H9 (cell line): ENCODE measurements around the gene ROPN1. TPM values are rescaled to one million over a fixed set of nuclear protein-coding genes. Genes with fewer than 3 reads are reported as not detected.

Experiments
- DNase-seq: peaks from one replicate; pipeline ENCODE4 v3.0.0-alpha.2; 2017
- H2AFZ ChIP-seq: one replicate; pipeline ENCODE4 v1.6.1; 2013; ENCODE audit warnings: mild to moderate bottlenecking, low read length, control low read depth, moderate library complexity
- H2AK5ac ChIP-seq: 2 replicates; pipeline ENCODE4 v1.6.1; 2013; ENCODE audit warnings: low read length, control low read depth, mixed read lengths; ENCODE audit not compliant: insufficient read length
- H2BK120ac ChIP-seq: one replicate; pipeline ENCODE4 v1.6.1; 2013; ENCODE audit warnings: low read depth, mild to moderate bottlenecking, low read length, control low read depth, inconsistent platforms; ENCODE audit not compliant: poor library complexity, severe bottlenecking
- H2BK12ac ChIP-seq: 2 replicates; pipeline ENCODE4 v1.6.1; 2013; ENCODE audit warnings: low read length, control low read depth, mixed read lengths, low read depth; ENCODE audit not compliant: insufficient read length
- H2BK15ac ChIP-seq: 2 replicates; pipeline ENCODE4 v1.6.1; 2013; ENCODE audit warnings: low read depth, low read length, control low read depth
- H2BK20ac ChIP-seq: one replicate; pipeline ENCODE4 v1.6.1; 2013; ENCODE audit warnings: low read depth, mild to moderate bottlenecking, low read length, control low read depth, inconsistent platforms; ENCODE audit not compliant: poor library complexity, severe bottlenecking
- H2BK5ac ChIP-seq: 2 replicates; pipeline ENCODE4 v1.6.1; 2013; ENCODE audit warnings: low read length, control low read depth, mixed read lengths; ENCODE audit not compliant: insufficient read length
- H3K14ac ChIP-seq: 2 replicates; pipeline ENCODE4 v1.6.1; 2013; ENCODE audit warnings: low read length, control low read depth; ENCODE audit not compliant: insufficient read depth
- H3K18ac ChIP-seq: 2 replicates; pipeline ENCODE4 v1.6.1; 2013; ENCODE audit warnings: low read depth, mild to moderate bottlenecking, mixed read lengths, low read length, control low read depth; ENCODE audit not compliant: insufficient read length
- H3K23ac ChIP-seq: 2 replicates; pipeline ENCODE4 v1.6.1; 2013; ENCODE audit warnings: low read length, control low read depth, mixed read lengths, low read depth; ENCODE audit not compliant: insufficient read length
- H3K23me2 ChIP-seq: 2 replicates; pipeline ENCODE4 v1.6.1; 2013; ENCODE audit warnings: low read depth, mild to moderate bottlenecking, mixed read lengths, low read length, control low read depth; ENCODE audit not compliant: insufficient read length, poor library complexity, severe bottlenecking
- H3K27ac ChIP-seq: 2 replicates; pipeline ENCODE4 v1.5.1; 2013; ENCODE audit warnings: low read length, control low read depth, mixed read lengths, low read depth; ENCODE audit not compliant: insufficient read length
- H3K27me3 ChIP-seq: 2 replicates; pipeline ENCODE4 v1.6.1; 2013; ENCODE audit warnings: low read length, control low read depth, inconsistent platforms; ENCODE audit not compliant: insufficient read depth
- H3K4ac ChIP-seq: 2 replicates; pipeline ENCODE4 v1.6.1; 2013; ENCODE audit warnings: low read depth, mild to moderate bottlenecking, control low read depth, inconsistent platforms, low read length, moderate library complexity
- H3K4me1 ChIP-seq: 2 replicates; pipeline ENCODE4 v1.6.1; 2013; ENCODE audit warnings: low read length, control low read depth, inconsistent platforms; ENCODE audit not compliant: insufficient read depth
- H3K4me2 ChIP-seq: 2 replicates; pipeline ENCODE4 v1.6.1; 2013; ENCODE audit warnings: low read length, control low read depth, mixed read lengths; ENCODE audit not compliant: insufficient read length, insufficient read depth
- H3K56ac ChIP-seq: 2 replicates; pipeline ENCODE4 v1.6.1; 2013; ENCODE audit warnings: low read depth, mild to moderate bottlenecking, mixed read lengths, low read length, control low read depth; ENCODE audit not compliant: insufficient read length
- H3K79me1 ChIP-seq: 2 replicates; pipeline ENCODE4 v1.6.1; 2013; ENCODE audit warnings: low read depth, mild to moderate bottlenecking, moderate library complexity, low read length, control low read depth, inconsistent platforms; ENCODE audit not compliant: insufficient read depth, poor library complexity, severe bottlenecking
- H3K79me2 ChIP-seq: 2 replicates; pipeline ENCODE4 v1.6.1; 2013; ENCODE audit warnings: low read length, control low read depth, inconsistent platforms; ENCODE audit not compliant: insufficient read depth
- H3K9ac ChIP-seq: 2 replicates; pipeline ENCODE4 v1.6.1; 2013; ENCODE audit warnings: low read length, control low read depth, mixed read lengths; ENCODE audit not compliant: insufficient read length; ENCODE audit errors: extremely low read depth
- H3K9me3 ChIP-seq: one replicate; pipeline ENCODE4 v1.6.1; 2013; ENCODE audit warnings: low read depth, low read length, inconsistent platforms; ENCODE audit not compliant: control insufficient read depth
- H3T11ph ChIP-seq: one replicate; pipeline ENCODE4 v1.6.1; 2013; ENCODE audit warnings: mild to moderate bottlenecking, low read length, control low read depth, inconsistent platforms
- H4K20me1 ChIP-seq: one replicate; pipeline ENCODE4 v1.6.1; 2013; ENCODE audit not compliant: control insufficient read depth, insufficient read length, insufficient read depth
- H4K5ac ChIP-seq: 2 replicates; pipeline ENCODE4 v1.6.1; 2013; ENCODE audit warnings: low read depth, mild to moderate bottlenecking, mixed read lengths, low read length, control low read depth; ENCODE audit not compliant: insufficient read length
- H4K8ac ChIP-seq: replicated peaks from 2 replicates; pipeline ENCODE4 v1.6.1; 2013; ENCODE audit warnings: low read length, control low read depth, mixed read lengths, low read depth; ENCODE audit not compliant: insufficient read length
- H4K91ac ChIP-seq: 2 replicates; pipeline ENCODE4 v1.6.1; 2013; ENCODE audit warnings: low read depth, mild to moderate bottlenecking, moderate library complexity, mixed read lengths, low read length, control low read depth; ENCODE audit not compliant: insufficient read length
- H3K27ac Mint-ChIP-seq, 3 experiments: 2 replicates in 2 of 3; 3 replicates in 1 of 3; pipeline ENCODE4 v1.8.0; 2020 to 2021; ENCODE audit warnings: mixed read lengths in 3 of 3, mild to moderate bottlenecking in 1 of 3, moderate library complexity in 1 of 3
- H3K27me3 Mint-ChIP-seq: 2 replicates; pipeline ENCODE4 v1.8.0; 2021; ENCODE audit warnings: low read depth, mild to moderate bottlenecking, moderate library complexity, mixed read lengths
- H3K36me3 Mint-ChIP-seq, 3 experiments: 2 replicates in 2 of 3; 3 replicates in 1 of 3; pipeline ENCODE4 v1.8.0; 2020 to 2021; ENCODE audit warnings: low read depth in 3 of 3, mixed read lengths in 3 of 3; ENCODE audit not compliant: insufficient read depth in 1 of 3
- H3K4me1 Mint-ChIP-seq, 2 experiments: 2 replicates each; pipeline ENCODE4 v1.8.0; 2020; ENCODE audit warnings: mixed read lengths in 2 of 2
- H3K4me3 Mint-ChIP-seq, 2 experiments: 2 replicates in 1 of 2; 3 replicates in 1 of 2; pipeline ENCODE4 v1.8.0; 2020 to 2021; ENCODE audit warnings: mild to moderate bottlenecking in 2 of 2, mixed read lengths in 2 of 2, moderate library complexity in 1 of 2
- H3K9me3 Mint-ChIP-seq, 2 experiments: 2 replicates in 1 of 2; 3 replicates in 1 of 2; pipeline ENCODE4 v1.8.0; 2020; ENCODE audit warnings: mild to moderate bottlenecking in 2 of 2, mixed read lengths in 2 of 2, moderate library complexity in 1 of 2
- CTCF ChIP-seq: fragments of 200-600 bp; sonication (generic); conservative IDR thresholded peaks from 3 replicates; pipeline ENCODE4 v1.8.0; 2021; ENCODE audit warnings: antibody characterized with exemption, mild to moderate bottlenecking
- WGBS: extraction: QIAGEN DNeasy Blood & Tissue Kit; methylation state at CpG from one replicate; pipeline ENCODE4 v1.1.7; 2013; ENCODE audit warnings: missing lambda C conversion rate, low lambda C conversion rate, mixed read lengths; ENCODE audit not compliant: insufficient read length; ENCODE audit errors: extremely low coverage; 5-methylcytosine and 5-hydroxymethylcytosine counted together
- total RNA-seq: library from RNA; stranded (reverse); gene quantifications from 2 replicates; pipeline ENCODE4 v1.2.1, GENCODE V29; 2021

ROPN1 gene
- total RNA-seq, 1 experiment from 2014 or later: not detected

DNA sequence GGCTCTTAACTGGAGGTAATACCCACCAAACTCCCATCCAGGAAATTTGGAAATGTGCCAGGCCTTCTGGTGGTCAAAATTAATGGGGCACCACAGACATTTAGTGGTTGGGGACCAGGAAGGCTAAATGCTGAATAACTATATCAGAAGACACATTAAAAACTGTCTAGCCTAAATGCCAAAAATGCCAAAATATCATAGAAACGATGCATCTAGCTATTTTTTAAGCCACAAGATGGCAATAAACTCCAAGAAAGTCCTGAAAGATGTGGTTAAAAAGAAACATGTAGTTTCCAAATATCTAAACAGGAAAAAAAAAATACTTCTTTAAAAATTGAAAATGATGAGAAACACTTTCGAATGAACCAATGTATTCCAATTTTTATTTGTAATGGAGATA is 50.8 kb downstream of the ROPN1 start:
- Histone ChIP-seq H2BK5ac (no peak overlapping the region), H3K79me1 (no peaks in the 10 kb centered on the region), H3K27me3 (no peaks in the 10 kb centered on the region), H2AK5ac (no peak overlapping the region), H3K79me2 (no peaks in the 10 kb centered on the region), H3K4ac (no peak overlapping the region), H2AFZ (no peak overlapping the region), H3K23me2 (no peaks in the 10 kb centered on the region), H4K20me1 (no peaks in the 10 kb centered on the region), H3K27ac (no peak overlapping the region), H4K5ac (no peak overlapping the region), H3K4me2 (no peak overlapping the region), H4K8ac (no peak overlapping the region), H3K14ac (no peak overlapping the region), H4K91ac (no peak overlapping the region), H3K9ac (no peak overlapping the region), H2BK120ac (no peak overlapping the region), H2BK12ac (no peak overlapping the region), H3T11ph (no peak overlapping the region), H2BK15ac (no peak overlapping the region), H3K23ac (no peak overlapping the region), H3K9me3 (no peaks in the 10 kb centered on the region), H3K4me1 (no peaks in the 10 kb centered on the region), H2BK20ac (no peak overlapping the region), H3K18ac (no peak overlapping the region), H3K56ac (no peak overlapping the region)
- peaks cover 7 to 58% (median 38%) of the 10 kb centered on the region in 3 experiments; a peak in 5 of 7 replicates for H3K36me3 Mint-ChIP-seq
- no peaks in the 10 kb centered on the region for H3K9me3 Mint-ChIP-seq
- DNase-seq: no peak
- no peak overlapping the region for H3K4me3 Mint-ChIP-seq
- H3K27me3 Mint-ChIP-seq: no peaks in the 10 kb centered on the region
- H3K27ac Mint-ChIP-seq: no peak overlapping the region
- TF ChIP-seq CTCF: no peak
- no CpG with 5 or more reads among the region's 2 CpGs for WGBS
- no peaks in the 10 kb centered on the region for H3K4me1 Mint-ChIP-seq
